Posterior vena cava (tissue), 2 donors: ENCODE data around the gene SLC44A5. TPM values are rescaled to one million over a fixed set of nuclear protein-coding genes. Genes with fewer than 3 reads are reported as not detected.
"Not testable (repeated sequence)": the region's sequence is repeated elsewhere in the genome, so short reads cannot be mapped to it uniquely, and the experiment has no call there.

Source experiments
- DNase-seq: peaks from one replicate; pipeline ENCODE4 v3.0.0-alpha.2; 2020; ENCODE audit warnings: low spot score
- intact Hi-C, 2 donors: fragments of 100-400 bp; cut with DNase I; formaldehyde crosslinking; loops; one replicate each; pipeline versions ENCODE4 v1.14.1 to v1.14.2; 2022 to 2023
- total RNA-seq, 2 donors: library from RNA; stranded (reverse); fragmentation: NEBNext Ultra II Directional; extraction: Animal tissue kit (Norgen Biotek cat#: 25700); gene quantifications; one replicate each; pipeline ENCODE4 v1.2.1, GENCODE V29; 2021
- donor health status: DM: yes; HTN: yes; CAD: no.
- donor health status: DM: yes; HTN: yes; CAD: no.

The SLC44A5 gene
- total RNA-seq, 2 donors from 2014 or later: 0.52 TPM; not detected in 1

DNA sequence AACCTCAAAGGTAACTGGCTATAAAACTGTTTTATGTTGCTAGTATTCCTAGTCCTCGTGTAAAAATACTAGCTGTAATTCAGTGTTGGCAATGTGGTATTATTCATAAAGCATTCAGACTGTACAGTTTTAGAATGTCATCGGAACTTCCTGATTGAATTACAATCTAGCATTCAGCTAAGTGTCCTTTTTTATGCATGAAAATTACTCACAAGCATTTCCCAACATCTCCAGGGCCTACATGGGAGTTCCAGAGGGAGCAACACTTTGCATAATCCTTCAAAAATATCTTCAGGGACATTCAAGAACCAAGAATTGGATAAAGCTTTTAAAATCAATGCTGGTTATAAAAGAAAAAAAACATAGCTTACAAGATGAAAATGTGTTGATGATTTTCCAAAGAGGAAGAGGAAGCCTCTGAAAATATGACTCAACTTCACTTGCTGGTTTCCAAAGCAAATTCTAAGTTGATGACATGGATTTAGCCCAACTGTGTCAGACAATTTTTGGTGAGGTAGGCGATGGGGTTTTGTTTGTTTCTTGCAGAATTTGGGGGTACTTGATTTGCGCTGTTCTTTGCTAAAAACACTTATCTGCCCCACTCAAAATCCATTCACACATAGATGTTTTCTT lies 137.8 kb downstream of the SLC44A5 start:
- intact Hi-C loops: no loop called here
- DNase-seq: no peak

DNA sequence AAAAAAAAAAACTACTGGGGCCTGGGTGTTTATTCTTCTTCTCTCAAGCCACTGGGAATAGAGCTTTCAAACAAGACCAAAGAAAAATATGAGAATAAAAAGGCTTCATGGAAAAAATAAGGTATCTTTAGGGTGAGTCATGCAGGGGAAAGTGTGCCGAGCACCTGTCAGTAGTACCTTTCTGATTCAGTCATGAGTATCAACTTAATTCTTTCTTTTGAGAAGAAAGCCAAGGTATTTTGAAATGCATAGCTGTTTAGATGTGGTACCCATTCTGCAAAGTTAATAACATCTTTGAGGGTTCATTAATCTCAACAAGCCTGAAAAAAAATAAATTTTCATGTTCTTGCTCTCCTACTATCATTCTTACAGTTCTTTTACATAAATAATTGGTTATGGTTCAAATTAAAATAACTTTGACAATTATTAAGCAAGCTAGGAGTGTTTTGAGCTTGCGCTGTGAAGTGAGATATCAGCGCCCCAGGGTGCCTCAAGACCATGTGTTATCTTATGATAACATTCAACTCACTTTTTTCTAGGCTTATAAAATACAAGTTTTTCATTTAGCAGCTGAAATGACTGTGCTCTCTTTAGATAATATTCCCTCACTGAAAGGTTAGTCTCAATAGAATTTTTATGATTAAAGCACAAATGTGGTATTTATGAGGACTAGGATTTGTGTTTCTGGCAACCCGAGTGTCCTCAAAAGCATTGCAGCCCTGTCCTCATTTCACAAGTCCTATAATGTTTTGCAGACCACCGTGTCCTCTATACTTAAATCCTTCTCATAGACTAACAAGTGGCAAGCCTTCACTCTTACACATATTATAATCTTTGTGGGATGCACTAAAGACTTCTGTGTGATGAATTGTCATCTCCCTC lies 138.6 kb downstream of the SLC44A5 start:
- intact Hi-C loops: no loop called here
- DNase-seq: no peak

DNA sequence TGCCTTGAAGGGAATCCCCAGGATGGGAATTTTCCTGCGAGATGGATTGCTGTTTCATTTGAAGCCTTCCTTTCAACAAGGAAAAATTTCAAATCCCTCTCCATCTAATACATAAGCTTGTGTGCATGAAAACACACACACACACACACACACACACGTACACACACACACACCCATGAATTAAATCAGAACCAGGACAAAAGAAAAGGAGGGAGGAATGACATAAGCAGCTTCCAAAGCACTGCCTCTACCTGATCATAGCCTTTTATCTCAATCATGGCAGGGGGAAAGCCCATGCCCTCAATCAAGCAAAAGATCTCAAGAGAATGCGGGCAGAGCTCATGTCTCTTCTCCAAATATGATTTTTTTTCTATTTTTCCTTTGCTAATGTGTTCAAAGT lies 139.7 kb downstream of the SLC44A5 start:
- intact Hi-C loops: no loop called here
- DNase-seq: no peak

DNA sequence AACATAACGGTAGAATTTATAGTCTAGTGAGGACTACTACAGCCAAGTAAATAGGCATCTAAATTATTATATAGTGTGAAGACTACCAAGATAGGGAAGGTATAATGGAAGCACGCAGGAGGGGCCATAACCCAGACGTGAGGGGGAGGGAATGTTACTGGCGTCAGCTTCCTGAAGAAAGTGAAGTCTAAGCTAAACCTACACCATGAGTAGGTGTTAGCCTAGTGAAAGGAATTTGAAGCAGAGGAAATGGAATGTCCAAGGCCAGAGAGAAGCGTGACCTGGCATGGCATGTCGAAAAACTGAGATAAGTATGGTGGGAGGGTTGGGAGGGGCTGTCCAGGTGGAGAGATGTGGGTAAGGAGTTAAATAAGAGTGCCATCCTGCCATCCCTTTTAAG lies 140.5 kb downstream of the SLC44A5 start:
- no peak for DNase-seq
- intact Hi-C loops: no loop called here

DNA sequence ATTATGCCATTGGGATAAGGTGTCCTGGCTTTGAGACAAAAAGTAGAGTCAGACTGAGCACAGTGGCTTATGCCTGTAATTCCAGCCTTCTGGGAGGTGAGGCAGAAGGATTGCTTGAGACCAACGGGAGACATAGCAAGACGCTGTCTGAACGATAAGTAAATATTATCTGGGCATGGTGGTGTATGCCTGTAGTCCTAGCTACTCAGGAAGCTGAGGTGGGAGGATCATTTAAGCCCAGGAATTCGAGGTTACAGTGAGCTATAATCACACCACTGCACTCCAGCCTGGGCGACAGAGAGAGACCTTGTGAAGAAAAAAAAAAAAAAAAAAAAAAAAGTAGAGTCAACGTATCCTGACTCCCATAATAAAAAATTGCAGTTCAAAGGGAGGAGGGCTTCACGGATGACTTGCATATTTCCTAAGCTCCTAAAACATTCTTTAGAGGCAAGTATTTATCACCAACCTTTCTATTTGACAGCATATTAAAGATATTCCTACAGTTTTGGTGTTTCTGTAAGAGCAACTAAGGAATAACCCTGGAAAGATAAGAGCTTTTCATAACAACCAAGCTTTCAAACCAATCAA lies 141.2 kb downstream of the SLC44A5 start:
- intact Hi-C loops: no loop called here
- no peak for DNase-seq

DNA sequence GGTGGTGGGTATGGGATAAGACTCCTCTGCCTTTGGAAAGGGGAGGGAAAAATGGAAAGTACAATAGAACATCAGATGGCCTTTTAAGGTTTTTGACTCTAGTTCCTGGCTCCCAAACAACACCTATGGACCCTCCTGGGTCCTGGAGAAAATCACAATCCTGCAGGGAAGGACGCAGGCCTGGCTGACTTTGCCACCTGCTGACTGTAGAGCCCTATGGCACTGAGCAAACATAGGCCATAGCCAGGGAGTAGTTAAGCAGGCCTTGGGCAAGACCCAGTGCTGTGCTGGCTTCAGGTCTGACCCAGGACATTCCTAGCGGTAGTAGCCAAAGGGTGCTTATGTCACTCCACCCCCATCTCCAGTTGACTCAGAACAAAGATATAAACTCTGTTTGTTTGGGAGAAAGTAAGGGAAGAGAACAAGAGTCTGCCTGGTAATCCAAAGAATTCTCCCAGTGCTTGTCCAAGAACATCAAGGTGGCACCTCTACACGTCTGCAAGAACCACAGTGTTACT lies 149.0 kb downstream of the SLC44A5 start:
- intact Hi-C loops: no loop called here
- DNase-seq: no peak

DNA sequence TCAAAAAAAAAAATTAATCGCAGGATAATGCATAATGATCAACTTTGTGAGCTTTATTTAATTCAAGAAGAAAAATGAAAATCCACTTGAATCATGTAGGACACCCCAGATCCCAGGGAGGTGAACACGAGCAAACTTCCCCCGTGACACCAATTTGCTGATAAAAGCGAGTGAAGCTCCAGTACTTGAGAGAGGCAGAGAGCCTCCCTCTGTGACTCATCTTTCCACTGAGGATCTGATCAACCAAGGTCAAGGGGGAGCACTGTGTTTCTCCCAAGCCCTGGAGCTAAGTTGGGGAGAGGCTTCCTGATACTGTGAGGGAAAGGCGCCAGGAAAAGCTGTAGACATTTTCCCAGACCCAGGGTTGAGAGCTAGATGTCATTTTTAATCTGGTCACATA lies 160.9 kb downstream of the SLC44A5 start:
- intact Hi-C loops: no loop called here
- no peak for DNase-seq

DNA sequence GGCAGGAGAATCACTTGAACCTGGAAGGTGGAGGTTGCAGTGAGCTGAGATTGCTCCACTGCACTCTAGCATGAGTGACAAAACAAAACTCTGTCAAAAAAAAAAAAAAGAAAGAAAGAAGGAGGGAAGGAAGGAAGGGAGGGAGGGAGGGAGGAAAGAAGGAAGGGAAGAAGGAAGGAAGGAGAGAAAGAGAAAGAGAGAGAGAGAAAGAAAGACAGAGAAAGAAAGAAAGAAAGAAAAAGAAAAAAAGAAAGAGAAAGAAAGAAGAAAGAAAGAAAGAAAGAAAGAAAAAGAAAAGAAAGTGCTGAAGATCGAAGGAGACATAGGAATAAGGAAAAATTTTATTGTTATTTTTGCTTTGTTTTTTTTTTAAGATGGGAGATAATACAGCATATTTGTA lies 166.7 kb downstream of the SLC44A5 start:
- DNase-seq: no peak
- intact Hi-C loops: no loop called here

DNA sequence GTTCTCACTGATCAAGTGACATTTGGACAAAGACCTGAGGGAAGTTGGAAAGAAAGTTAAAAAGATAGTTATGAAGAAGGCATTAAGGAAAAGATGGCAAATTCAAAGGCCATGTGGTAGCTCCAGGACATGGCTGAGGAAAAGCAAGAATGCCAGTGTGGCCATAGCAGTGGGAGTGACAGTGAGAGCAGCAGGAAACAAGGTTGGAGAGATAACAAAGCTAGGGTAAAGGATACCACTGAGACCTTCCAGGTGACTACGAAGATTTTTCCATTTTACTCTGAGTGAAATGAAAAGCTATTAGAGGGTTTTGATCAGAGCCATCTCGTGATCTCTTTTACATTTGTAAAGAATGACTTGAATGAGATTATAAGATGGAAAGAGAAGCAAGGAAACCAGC lies 170.6 kb downstream of the SLC44A5 start:
- intact Hi-C loops: no loop called here
- DNase-seq: no peak

DNA sequence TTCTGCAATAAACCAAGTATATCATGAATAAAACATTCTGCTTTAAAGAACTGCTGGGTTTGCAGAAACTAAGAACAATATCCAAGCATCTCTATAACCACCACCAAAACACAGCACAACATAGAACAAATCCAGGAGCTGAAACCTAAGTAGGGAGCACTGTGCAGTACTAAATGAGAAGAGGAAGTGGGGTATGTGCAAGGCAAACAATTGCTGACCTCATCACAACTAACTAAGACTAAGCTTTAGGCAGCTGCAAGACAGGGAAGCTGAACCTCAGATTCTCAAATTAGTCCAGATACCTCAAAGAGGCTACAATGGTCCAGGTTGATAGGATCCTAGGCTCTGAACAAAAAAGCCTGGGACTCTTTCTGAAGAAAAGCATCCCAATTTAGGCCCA lies 172.6 kb downstream of the SLC44A5 start:
- intact Hi-C loops: no loop called here
- no peak for DNase-seq

DNA sequence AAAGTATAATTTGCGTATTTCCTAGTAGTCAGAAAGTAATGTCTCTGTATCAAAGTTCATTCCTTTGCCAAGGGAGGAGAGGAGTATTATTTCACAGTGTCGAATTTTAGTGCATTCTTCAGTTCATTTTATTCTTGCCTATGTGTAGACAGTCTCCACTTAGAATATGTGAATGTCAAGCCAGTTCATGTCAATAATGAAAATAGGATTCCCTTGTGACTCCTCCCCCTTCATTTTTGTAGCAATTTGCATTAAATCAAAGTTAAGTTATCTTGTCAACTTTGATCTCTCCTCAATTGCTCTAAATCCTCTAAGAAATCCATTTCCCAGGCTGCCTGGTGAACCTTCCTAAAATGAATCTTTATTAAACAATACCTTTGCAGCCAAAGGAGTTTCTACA lies 179.1 kb downstream of the SLC44A5 start:
- DNase-seq: no peak

DNA sequence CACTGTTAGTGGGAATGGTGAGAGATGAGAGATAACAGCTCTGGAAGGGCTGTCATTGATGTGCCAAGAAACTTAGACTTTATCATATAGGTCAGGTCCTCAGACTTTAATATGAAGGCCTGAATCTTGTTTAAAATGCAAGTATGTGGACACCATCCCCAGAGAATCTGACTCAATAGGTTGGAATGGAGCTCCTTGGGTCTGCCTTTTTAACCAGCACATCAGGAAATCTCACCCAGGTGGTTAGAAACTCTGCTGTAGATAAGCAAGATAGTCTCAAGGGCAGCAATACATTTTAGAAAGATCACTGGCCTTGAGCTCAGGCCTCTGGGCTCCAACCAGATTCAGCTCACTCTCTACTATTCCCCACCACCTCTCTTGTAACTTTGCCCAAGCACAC lies 180.4 kb downstream of the SLC44A5 start:
- intact Hi-C loops: no loop called here
- DNase-seq: no peak

More for the DNA sequence above, 179.1 kb downstream of the SLC44A5 start:
- intact Hi-C loops: no loop called here

DNA sequence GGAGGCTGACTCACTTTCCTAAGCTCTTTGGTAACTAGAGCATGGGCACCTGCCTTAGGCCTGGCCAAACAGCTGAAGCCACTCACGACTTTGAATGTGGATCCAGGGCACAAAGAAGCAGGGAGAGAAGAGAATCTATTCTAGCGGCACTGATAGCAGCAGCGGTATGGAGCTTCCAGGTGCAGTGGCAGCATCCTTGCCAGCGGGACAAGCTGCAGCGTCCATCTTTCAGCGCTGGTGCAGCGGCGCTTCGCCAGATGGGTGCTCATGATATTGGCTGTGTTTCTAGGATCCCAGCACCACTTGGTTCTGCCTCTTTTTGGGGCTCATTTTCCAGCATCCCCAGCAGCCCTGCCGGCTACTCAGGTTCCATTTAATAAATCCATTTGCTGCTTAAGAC lies 184.2 kb downstream of the SLC44A5 start:
- DNase-seq: no peak
- intact Hi-C loops: no loop called here

DNA sequence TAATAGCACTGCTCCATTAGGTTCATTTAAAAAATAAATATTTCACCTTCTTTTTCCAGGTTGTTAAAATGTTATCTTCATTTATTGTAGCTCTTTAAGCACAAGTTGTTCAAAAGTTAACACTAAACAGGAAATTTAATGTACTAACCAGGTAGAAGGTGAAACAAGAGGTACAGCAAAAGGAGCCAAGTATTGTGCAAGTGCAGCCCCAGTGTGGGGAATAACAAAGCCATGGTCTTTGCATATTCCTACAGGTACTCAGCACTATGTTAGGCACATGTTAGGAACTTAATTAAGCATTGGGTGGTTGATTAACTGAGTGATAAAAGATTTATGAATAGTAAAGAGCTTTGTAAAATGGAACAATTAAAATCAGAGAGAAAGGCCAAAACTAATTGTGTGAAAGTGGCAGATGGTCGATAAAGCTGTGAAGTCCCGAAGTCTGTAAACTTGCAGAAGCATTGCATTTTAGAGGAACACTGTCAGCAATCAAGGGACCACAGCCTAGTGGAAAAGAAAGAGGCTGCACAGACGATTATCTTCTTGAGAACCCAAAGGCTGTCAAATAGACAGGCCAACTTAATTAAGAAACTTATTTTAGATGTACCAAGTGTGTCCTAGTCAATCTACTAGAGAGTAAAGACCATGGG lies 185.8 kb downstream of the SLC44A5 start:
- DNase-seq: no peak
- intact Hi-C loops: no loop called here

DNA sequence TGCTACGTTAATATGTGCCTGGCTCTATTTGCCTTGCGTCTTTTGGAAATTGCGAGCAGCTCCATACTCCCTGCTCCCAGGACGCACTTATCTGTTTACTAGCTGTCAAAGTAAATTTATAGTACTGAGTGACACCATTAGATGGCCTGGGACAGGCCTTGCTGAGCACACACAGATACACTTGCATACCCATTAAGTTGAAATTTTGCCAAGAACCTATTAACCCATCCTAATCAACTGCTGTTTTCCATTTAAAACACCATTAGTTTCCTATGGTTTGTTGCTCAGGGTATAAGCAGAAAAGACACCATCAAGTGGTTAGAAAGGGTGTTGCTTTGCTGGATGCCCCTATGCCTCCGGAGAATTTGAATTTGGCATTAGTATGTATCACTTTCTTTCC lies 187.3 kb downstream of the SLC44A5 start:
- intact Hi-C loops: no loop called here
- DNase-seq: no peak

DNA sequence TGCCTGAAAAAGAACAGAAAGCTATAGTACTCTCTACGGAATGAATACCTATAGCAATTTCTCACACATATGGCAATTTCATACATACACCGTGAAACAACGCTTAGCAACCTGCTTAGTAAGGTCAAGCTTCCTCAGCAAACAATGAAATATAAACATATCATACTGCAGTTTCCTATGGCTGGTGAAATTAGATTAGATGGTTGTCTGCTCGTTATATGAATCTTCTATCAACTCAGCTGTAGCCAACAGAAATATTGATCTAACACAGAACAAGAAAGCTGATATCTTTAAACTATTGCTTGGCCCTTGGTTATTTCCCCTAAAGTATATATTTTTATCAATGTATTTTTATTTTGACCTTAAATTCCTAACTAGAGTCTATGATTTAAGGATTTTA lies 187.8 kb downstream of the SLC44A5 start:
- intact Hi-C loops: no loop called here
- DNase-seq: no peak

DNA sequence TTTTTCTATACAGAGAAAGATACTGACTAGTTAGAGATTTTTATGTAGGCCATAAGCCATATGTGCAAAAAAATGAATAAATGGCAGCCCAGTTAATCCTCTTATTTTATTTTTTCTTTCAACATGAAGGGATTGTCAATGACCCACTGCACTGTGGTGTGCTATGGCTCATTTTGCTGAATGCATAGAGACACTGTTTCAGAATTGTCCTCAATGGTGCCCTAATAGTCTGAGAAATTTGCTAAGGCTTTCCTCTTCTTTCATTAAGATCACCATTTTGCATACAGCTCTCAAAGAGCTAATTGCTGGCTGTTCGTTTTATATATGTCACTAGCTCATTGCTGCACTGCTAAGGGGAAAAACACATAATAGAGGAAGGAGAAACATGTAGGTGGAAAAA lies 189.5 kb downstream of the SLC44A5 start:
- DNase-seq: no peak
- intact Hi-C loops: no loop called here

DNA sequence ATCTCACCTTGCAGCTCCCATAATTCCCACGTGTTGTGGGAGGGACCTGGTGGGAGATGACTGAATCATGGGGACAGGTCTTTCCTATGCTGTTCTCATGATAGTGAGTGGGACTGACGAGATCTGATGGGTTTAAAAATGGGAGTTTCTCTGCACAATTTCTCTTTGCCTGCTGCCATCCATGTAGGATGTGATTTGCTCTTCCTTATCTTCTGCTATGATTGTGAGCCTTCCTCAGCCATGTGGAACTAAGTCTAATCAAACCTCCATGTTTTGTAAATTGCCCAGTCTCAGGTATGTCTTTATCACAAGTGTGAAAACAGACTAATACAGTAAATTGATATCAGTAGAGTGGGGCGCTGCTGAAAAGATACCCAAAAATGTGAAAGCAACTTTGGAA lies 195.7 kb downstream of the SLC44A5 start:
- DNase-seq: no peak
- intact Hi-C loops: no loop called here

DNA sequence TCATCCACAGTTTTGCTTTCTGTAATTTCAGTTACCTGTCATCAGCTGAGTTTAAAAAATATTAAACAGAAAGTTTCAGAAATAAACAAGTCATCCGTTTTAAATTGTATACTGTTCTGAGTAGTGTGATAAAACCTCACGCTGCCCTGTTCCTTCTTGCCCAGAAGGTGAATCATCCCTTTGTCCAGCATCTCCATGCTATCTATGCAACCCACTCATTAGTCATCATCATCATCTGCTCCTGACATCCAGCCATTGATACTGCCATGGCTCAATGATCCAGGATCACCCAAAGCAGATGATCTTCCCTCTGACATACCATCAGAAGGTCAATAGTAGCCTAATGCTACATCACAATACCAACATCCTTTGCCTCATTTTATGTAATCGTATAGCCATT lies 198.3 kb downstream of the SLC44A5 start:
- DNase-seq: no peak
- intact Hi-C loops: no loop called here

DNA sequence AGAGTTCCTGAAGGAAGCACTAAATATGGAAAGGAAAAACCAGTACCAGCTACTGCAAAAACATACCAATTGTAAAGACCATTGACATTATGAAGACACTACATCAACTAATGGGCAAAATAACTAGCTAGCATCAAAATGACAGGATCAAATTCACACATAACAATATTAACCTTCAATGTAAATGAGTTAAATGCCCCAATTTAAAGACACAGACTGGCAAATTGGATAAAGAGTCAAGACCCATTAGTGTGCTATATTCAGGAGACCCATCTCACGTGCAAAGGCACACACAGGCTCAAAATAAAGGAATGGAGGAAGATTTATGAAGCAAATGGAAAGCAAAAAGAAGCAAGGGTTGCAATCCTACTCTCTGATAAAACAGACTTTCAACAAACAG lies 206.2 kb downstream of the SLC44A5 start:
- DNase-seq, intact Hi-C loops: not testable (repeated sequence)
